Stimulated activated CD8-positive, alpha-beta memory T cell treated with anti-CD3 and anti-CD28 coated beads, Interleukin-4, amount 100 ng/mL, for 24 hours (primary cell): ENCODE data around the gene C4B.
"Not testable (repeated sequence)": the region's sequence is repeated elsewhere in the genome, so short reads cannot be mapped to it uniquely, and the experiment has no call there.

Experiments
- DNase-seq: peaks from one replicate; pipeline ENCODE4 v3.0.0-alpha.2; 2020; ENCODE audit warnings: low read depth

C4B gene

DNA sequence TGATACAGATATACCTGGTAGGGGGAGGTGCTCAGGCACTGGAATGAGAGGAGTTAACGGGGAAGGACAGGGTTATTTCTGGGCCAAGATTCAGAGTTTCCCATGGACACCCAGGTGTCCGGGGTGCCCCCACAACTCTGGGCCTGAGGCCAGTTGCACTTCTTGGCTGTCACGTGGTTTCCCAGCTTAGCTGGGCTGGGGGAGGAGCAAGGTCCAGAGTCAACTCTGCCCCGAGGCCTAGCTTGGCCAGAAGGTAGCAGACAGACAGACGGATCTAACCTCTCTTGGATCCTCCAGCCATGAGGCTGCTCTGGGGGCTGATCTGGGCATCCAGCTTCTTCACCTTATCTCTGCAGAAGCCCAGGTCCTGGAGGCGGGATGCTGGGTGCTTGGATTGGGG is at the start of gene C4B:
Gene C4B, plus strand, starts transcription at position 249 of the 400 bp plus-strand sequence. Its CDS starts 51 bp downstream, at position 300.
- DNase-seq: not testable (repeated sequence)

GRCh38 chr6:31965700-31966099 is 48.9 kb upstream of the C4B start:
- no peak for DNase-seq

DNA sequence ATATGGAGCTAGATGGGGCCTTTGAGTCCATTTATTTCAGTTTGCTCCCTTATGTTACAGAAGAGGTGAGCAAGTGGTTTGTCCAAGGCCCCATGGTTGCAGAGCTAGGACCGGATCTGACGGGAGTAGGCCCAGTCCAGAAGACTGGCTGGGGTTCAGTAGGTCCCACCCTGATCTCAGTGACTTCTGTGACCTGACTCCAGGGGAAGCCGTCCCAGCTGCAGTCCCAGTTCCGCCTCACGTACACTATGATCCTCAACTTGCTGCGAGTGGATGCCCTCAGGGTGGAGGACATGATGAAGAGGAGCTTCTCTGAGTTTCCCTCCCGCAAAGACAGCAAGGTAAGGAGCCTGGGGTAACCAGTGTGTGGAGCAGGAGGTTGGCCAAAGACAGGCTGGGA is 48.1 kb upstream of the C4B start:
- no peak for DNase-seq

GRCh38 chr6:31966997-31967925 is 47.3 kb upstream of the C4B start:
- DNase-seq: no peak

DNA sequence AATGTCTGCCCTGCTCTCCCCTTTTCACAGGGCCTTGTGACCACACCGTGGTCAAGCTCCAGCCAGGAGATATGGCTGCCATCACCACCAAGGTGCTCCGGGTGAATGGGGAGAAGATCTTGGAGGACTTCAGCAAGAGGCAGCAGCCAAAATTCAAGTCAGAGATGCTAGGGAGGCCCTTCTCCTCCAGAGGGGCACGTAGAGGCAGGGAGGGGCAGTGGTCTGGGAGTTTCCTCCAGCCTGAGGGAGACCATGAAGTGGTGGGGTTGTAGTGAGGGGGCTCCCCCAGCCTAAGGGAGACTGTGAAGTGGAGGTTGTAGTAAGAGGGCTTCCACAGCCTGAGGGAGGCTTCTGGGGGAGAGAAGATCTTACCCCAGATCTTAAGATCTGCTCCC is 46.7 kb upstream of the C4B start:
- no peak for DNase-seq

DNA sequence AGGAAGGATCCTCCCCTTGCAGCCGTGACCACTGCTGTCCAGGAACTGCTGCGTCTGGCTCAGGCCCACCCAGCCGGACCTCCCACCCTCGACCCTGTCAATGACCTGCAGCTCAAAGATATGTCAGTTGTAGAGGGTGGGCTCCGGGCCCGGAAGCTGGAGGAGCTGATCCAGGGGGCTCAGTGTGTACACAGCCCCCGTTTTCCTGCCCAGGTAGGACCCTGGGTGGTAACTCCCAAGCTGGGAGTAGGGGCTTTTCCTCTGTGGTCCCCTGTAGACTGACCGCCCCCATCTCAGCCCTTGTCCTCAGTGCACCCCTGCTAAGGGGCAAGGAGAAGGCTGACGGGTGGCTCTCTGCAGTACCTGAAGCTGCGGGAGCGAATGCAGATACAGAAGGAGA is 46.3 kb upstream of the C4B start:
- DNase-seq: no peak

DNA sequence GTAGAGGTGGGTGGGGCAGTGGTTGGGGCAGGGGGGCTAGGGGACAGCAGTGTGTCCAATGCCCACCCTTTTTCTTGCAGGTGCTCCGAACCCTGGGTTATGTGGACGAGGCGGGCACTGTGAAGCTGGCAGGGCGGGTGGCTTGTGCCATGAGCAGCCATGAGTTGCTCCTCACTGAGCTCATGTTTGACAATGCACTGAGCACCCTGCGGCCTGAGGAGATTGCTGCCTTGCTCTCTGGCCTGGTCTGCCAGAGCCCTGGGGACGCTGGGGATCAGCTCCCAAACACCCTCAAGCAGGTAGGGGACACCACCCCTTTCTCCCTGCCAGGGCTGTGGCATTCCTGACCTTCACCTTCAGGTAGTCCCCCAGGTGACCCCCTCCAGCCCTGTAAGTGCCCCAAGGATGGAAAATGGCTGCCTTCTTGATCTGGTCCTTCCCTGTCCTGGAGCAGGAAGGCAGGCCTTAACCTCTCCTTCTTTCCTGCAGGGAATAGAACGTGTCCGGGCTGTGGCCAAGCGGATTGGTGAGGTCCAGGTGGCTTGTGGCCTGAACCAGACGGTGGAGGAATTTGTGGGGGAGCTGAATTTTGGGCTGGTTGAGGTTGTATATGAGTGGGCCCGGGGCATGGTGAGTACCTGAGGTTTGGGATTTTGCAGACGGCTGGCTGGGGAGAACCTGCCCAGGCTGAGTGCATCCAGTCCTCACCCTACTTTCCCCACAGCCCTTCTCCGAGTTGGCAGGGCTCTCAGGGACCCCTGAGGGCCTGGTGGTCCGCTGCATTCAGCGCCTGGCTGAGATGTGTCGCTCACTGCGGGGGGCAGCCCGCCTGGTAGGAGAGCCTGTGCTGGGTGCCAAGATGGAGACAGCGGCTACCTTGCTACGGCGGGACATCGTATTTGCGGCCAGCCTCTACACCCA is 45.5 kb upstream of the C4B start:
- no peak for DNase-seq

- no peak for DNase-seq
These were observed 44.6 kb upstream of the C4B start for GRCh38 chr6:31969712-31970603.

DNA sequence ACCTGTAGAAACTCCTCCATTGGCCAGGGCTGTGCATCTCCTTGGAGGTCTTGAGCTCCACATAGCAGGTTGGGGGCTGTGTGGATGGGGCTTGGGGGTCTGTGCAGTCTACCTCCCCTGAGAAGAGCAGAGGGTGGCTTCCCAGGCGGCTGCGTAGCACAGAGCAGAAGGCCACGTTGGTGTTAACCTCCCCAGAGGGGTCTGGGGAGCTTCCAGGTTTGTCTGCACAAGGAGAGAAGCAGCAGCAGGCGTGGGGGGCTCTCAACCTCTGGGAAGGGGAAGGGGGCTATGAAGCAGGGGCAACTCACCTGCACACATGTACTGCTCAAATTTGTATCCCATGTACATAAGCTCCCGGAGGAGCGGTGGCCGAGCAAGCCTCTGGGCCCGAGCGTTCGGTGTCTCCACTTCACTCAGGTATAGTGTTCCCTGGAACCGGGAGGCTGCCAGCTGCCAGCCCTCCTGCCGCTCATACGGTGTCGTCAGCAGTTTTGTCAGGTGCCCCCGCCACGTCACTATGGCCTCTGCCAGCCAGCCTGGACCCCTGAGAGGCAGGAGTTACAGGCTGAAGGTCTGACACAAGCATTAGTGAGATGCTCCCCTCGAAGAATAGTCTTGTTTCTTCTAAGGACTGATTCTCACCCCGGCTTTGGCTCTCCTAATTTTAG is 43.9 kb upstream of the C4B start:
- no peak for DNase-seq

DNA sequence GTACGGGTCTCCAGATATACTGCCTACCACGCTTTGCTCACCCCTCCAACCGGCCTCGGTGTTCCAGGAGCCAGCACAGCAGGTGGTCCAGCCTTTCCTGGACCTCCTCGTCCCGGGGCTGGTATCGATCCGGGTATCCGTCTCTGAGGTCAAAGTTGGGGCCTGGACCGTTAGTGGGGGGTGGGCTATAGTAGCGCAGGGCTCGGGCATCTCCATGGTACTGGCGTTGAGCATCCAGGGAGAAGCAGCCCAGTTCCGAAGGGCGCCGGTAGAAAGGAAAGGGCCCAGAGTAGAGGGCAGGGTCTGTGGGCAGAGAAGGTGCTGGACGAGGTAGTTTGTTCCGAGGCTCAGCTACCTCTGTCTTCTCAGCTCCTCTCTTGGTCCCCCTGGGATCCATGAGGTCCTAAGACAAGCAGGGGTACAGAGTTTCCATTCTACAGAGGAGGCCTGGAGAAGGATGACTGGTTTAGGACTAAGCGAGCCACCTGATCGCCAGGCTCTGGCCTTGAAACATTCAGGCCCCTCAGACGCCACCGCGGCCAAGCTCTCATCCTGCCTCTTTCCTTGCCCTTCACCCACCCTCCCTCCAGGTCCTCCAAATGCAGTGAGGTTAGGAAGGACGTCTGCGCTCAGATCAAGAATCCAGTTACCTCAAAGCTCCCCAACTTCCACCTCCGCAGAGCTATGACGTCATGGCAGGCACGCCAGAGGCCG is 43.2 kb upstream of the C4B start:
- DNase-seq: no peak

GRCh38 chr6:31971993-31972708 is 42.4 kb upstream of the C4B start, which contains the start of gene DXO:
Gene DXO, minus strand, starts transcription at chr6:31972138. Its CDS starts 463 bp downstream, at chr6:31971675.
- peak; percentile 96 for DNase-seq

- DNase-seq: no peak
These were observed 41.8 kb upstream of the C4B start for GRCh38 chr6:31972709-31973350.

GRCh38 chr6:31976065-31976464 is 38.5 kb upstream of the C4B start:
- DNase-seq: not testable (repeated sequence)

DNA sequence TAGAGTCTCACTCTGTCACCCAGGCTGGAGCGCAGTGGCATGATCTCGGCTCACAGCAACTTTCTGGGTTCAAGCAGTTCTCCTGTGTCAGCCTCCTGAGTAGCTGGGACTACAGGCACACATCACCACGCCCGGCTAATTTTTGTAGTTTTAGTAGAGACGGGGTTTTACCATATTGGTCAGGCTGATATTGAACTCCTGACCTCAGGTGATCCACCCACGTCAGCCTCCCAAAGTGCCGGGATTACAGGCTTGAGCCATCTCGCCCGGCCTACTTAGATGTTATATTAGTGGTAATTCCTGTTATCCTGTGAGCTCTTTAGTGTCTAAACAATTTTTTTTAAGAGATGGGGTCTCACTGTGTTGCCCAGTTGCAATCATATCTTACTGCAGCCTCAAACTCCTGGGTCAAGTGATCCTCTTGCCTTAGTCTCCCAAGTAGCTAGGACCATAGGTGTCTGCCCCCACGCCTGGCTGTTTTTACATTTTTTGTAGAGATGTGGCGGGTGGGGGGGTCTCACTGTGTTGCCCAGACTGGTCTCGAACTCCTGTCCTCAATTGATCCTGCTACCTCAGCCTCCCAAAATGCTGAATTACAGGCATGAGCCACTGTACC is 36.7 kb upstream of the C4B start:
- no peak for DNase-seq

DNA sequence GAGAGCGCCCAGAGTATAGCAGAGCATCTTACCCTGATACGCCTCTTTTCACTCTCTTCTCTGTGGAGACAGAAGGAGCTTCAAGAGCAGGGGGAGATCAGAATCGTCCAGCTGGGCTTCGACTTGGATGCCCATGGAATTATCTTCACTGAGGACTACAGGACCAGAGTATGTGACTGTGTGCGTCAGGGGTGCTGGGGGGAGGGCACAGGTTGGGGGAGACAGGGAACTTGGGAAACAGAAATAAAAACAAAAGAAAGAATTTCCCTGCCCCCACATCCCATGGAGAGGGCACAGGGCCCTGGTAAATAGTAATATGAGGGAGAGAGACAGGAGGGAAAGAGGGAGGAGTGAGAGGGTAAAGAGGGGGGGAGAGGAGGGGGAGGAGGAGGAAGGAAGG is 35.8 kb upstream of the C4B start:
- no peak for DNase-seq

DNA sequence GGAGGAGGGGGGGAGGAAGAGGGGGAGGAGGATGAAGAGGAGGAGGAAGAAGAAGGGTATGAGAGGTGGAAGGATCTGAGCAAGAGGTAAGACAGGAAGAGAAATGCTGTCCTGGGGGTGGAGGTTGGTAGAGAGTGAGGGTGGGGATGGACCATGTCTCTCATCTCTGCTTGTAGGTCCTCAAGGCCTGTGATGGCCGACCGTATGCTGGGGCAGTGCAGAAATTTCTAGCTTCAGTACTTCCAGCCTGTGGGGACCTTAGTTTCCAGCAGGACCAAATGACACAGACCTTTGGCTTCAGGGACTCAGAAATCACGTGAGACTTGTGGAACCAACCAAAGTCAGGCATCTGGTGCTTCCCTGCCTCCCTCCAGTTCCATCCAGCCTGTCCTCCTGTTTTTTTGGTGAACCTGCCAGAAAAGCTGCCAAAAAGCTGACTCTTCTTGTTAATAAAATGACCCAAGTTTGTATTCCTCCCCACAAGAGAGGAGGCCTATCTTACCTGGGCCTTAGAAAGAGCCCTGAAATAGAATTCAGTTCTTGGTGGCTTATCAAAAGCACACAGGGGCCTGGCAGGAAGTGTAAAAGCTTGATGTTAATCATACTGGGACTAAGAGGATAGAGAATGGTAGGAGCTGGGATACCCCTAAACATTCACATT is 35.2 kb upstream of the C4B start:
- no peak for DNase-seq

- DNase-seq: not testable (repeated sequence)
These were observed 34.3 kb upstream of the C4B start for GRCh38 chr6:31980195-31980876.

DNA sequence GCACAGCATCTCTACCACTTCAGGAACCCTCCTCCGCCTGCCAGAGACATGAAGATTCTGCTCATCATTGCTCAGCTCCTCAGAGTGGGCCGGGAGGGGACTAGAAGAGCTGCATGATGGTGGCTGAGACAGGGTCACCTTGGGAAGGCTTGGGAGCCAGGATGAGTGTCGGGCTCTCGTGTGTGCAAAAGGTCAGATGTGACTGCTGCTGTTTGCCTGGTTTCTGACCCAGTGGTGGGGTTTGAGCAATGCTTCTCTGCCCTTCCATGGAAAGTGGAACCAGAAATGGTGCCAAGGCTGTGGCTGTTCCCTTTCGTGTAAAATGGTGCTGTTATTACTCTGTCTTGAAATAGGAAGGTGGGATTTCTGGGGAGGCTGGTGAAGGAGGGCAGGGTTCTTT is 33.6 kb upstream of the C4B start:
- not testable (repeated sequence) for DNase-seq
